Chondrocyte (in vitro differentiated cells): Measurements from ENCODE around the gene SYNGR3. TPM values are rescaled to one million over a fixed set of nuclear protein-coding genes. Genes with fewer than 3 reads are reported as not detected.
"Not testable (repeated sequence)": the region's sequence is repeated elsewhere in the genome, so short reads cannot be mapped to it uniquely, and the experiment has no call there.

Source experiments
- DNase-seq: peaks from one replicate; pipeline ENCODE4 v3.0.0; 2021; ENCODE audit warnings: mixed read lengths, low spot score
- H3K27ac Mint-ChIP-seq: one replicate; pipeline ENCODE4 v1.8.0; 2021; ENCODE audit warnings: mild to moderate bottlenecking, moderate library complexity, mixed read lengths; ENCODE audit not compliant: unreplicated experiment
- H3K27me3 Mint-ChIP-seq: 2 replicates; pipeline ENCODE4 v1.8.0; 2021; ENCODE audit warnings: low read depth, mixed read lengths
- H3K36me3 Mint-ChIP-seq: 2 replicates; pipeline ENCODE4 v1.8.0; 2021; ENCODE audit warnings: low read depth, mixed read lengths
- H3K4me1 Mint-ChIP-seq: 2 replicates; pipeline ENCODE4 v1.8.0; 2021; ENCODE audit warnings: low read depth, mild to moderate bottlenecking, mixed read lengths
- H3K4me3 Mint-ChIP-seq: one replicate; pipeline ENCODE4 v1.8.0; 2021; ENCODE audit warnings: mild to moderate bottlenecking, moderate library complexity, mixed read lengths; ENCODE audit not compliant: unreplicated experiment
- H3K9me3 Mint-ChIP-seq: 2 replicates; pipeline ENCODE4 v1.8.0; 2021; ENCODE audit warnings: low read depth, mixed read lengths
- total RNA-seq: library from RNA; stranded (reverse); gene quantifications from 3 replicates; pipeline ENCODE4 v1.2.1, GENCODE V29; 2021
- TF ChIP-seq, protein P1 (sequence below): fragments of 200-600 bp; sonication (generic); IDR thresholded peaks from 2 replicates; pipeline ENCODE4 v1.5.0; 2021; ENCODE audit warnings: antibody characterized with exemption, mild to moderate bottlenecking, moderate library complexity

The SYNGR3 gene
- total RNA-seq, 1 donor from 2014 or later, result 0.67 TPM

- H3K36me3 Mint-ChIP-seq, result no peaks in the 10 kb centered on the region
- H3K27me3 Mint-ChIP-seq, result no peaks in the 10 kb centered on the region
- no peaks in the 10 kb centered on the region for H3K9me3 Mint-ChIP-seq
- peak; percentile 54 for DNase-seq
- TF ChIP-seq, protein P1, sequence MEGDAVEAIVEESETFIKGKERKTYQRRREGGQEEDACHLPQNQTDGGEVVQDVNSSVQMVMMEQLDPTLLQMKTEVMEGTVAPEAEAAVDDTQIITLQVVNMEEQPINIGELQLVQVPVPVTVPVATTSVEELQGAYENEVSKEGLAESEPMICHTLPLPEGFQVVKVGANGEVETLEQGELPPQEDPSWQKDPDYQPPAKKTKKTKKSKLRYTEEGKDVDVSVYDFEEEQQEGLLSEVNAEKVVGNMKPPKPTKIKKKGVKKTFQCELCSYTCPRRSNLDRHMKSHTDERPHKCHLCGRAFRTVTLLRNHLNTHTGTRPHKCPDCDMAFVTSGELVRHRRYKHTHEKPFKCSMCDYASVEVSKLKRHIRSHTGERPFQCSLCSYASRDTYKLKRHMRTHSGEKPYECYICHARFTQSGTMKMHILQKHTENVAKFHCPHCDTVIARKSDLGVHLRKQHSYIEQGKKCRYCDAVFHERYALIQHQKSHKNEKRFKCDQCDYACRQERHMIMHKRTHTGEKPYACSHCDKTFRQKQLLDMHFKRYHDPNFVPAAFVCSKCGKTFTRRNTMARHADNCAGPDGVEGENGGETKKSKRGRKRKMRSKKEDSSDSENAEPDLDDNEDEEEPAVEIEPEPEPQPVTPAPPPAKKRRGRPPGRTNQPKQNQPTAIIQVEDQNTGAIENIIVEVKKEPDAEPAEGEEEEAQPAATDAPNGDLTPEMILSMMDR, result no peak
- H3K4me3 Mint-ChIP-seq, result no peak overlapping the region
- peaks cover 48% of the 10 kb centered on the region for H3K4me1 Mint-ChIP-seq
- H3K27ac Mint-ChIP-seq, result no peak overlapping the region
These were observed 40.3 kb downstream of the SYNGR3 start for GRCh38 chr16:2030036-2030435.

- Mint-ChIP-seq H3K4me1 (peaks cover 51% of the 10 kb centered on the region), H3K9me3 (no peaks in the 10 kb centered on the region), H3K36me3 (no peaks in the 10 kb centered on the region), H3K4me3 (no peak overlapping the region), H3K27me3 (no peaks in the 10 kb centered on the region), H3K27ac (no peak overlapping the region)
- peak; percentile 66 for DNase-seq
- TF ChIP-seq, protein P1, result no peak
These were observed 41.4 kb downstream of the SYNGR3 start for GRCh38 chr16:2031081-2031577.

- H3K27ac Mint-ChIP-seq, result peak overlapping the region; percentile 68
- peak overlapping the region; percentile 28 for H3K4me3 Mint-ChIP-seq
- peak; percentile 93 for DNase-seq
- TF ChIP-seq, protein P1, result no peak
- H3K36me3 Mint-ChIP-seq, result no peaks in the 10 kb centered on the region
- H3K4me1 Mint-ChIP-seq, result peaks cover 63% of the 10 kb centered on the region
- no peaks in the 10 kb centered on the region for H3K27me3 Mint-ChIP-seq
- H3K9me3 Mint-ChIP-seq, result no peaks in the 10 kb centered on the region
These were observed 42.7 kb downstream of the SYNGR3 start for GRCh38 chr16:2032285-2033056.

DNA sequence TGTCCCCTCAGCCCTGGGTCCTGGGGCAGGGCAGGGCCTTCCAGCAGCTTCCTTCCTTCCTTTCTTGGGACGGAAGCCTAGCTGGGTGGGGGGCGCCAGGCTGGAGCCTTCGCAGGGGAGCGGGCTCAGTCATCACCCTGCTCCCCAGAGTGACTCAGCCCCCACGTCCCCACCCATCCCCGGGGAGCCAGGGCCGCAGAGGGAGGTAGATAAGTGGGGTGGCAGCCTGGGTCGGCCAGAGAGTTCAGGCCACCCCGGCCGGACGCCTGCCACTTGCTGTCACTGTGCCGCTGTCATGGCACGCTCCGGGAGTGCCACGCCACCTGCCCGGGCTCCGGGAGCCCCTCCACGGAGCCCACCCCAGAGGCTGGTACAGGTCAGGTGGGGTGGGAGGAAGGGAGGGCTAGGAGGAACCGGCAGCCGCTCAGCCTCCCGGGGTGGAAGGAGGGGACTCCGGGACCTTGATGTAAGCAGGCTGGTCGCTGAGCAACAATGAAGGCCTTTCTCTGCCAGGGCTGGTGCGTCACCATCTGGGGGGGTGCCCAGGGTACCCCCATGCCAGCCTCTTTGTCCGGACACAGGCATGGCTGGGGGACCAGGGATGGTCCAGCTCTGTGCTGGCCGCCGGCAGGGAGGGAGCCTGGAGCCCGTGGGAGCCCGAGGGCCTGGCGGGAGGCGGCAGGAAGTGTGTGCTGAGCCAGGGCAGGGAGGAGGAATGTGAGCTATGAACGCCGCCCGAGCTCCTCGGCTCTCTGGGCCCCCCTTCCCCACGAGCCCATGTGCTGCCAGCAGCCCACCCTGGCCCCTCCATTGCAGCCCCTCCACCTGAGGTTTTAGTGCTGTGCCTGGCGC lies 43.5 kb downstream of the SYNGR3 start:
- TF ChIP-seq, protein P1, result no peak
- Mint-ChIP-seq H3K36me3 (peaks cover 2% of the 10 kb centered on the region), H3K9me3 (no peaks in the 10 kb centered on the region), H3K27me3 (no peaks in the 10 kb centered on the region), H3K27ac (peak overlapping the region; percentile 88), H3K4me1 (peaks cover 63% of the 10 kb centered on the region), H3K4me3 (peak overlapping the region; percentile 65)
- DNase-seq, result peak; percentile 94

- H3K36me3 Mint-ChIP-seq, DNase-seq, H3K9me3 Mint-ChIP-seq, H3K27me3 Mint-ChIP-seq: not testable (repeated sequence)
- Mint-ChIP-seq H3K4me1 (peaks cover 61% of the 10 kb centered on the region), H3K27ac (peak overlapping the region; percentile 88), H3K4me3 (peak overlapping the region; percentile 65)
These were observed 44.3 kb downstream of the SYNGR3 start for GRCh38 chr16:2033909-2034695.
